DOHH2 (cell line): ENCODE measurements around the gene ZNF609.

ENCODE experiments used
- CTCF ChIP-seq: fragments of 200-600 bp; sonication (generic); IDR thresholded peaks from one replicate; pipeline ENCODE4 v1.5.1; 2014; ENCODE audit warnings: antibody characterized with exemption, mild to moderate bottlenecking, low read depth, low read length; ENCODE audit not compliant: poor library complexity, severe bottlenecking
- EZH2phosphoT487 ChIP-seq: fragments of 200-600 bp; sonication (generic); IDR thresholded peaks from 2 replicates; pipeline ENCODE4 v1.6.1; 2017; ENCODE audit warnings: borderline replicate concordance, mild to moderate bottlenecking, antibody characterized with exemption, low read length, moderate library complexity, mixed read lengths

GRCh38 chr15:64523240-64523639, 62.9 kb downstream of the ZNF609 start:
- TF ChIP-seq CTCF (no peak), EZH2phosphoT487 (no peak)
